OCI-M2 (cell line): ENCODE results near the gene CAMK1D.

Experiments
- DNase-seq: peaks from one replicate; lab custom pipeline; 2025; ENCODE audit not compliant: unreplicated experiment; lab: John Stamatoyannopoulos, UW

The CAMK1D gene

DNA sequence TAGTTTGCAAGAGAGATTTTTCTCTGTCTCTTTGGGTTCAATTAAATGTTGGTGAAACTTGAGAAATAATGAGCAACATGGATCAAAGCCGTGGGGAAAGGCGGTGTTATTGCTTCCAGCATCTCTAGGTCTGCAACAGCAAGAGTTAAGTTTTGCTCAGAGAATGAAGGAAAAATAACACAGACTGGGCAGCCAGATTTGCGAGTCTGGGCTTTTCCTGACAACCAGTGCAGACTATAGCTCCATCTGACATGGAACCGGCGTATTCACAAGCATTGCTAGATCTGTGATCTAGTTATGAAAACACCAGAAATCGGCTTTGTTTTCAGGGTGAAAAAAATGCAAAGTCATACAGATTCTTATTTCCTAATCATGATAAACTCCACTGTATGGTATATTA lies 110.4 kb downstream of the CAMK1D start:
- DNase-seq = no peak

- no peak for DNase-seq
Measured at GRCh38 chr10:12463459-12463838, 114.1 kb downstream of the CAMK1D start.

GRCh38 chr10:12465385-12466136 lies 116.2 kb downstream of the CAMK1D start:
- DNase-seq = no peak

DNA sequence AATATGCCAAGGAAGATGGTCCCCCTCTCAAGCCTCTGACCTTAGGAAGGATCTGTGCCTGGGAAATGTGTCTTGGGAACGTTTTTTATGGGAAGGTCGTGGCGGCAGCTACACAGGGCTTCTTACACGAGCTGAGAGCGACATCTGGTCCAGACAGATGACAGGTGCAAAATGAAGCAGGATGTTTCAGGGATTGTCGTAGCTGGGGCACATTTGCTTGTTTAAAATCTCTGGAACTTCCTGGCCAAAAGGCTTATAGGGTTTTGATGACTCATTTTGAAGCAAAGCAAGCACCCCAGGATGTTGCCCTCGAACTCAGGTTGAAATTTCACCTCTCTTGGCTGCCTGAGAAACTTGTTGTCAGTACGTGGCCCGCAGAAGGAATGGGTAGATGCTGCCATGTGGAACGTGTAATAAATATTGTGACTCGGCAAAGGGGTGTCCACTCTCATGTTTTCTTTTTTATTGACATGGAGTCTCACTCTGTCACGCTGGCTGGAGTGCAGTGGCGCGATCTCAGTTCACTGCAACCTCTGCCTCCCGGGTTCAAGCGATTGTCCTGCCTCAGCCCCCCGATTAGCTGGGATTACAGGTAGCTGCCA lies 117.5 kb downstream of the CAMK1D start:
- DNase-seq = no peak

- DNase-seq = no peak
Measured at GRCh38 chr10:12469345-12469744, 120.0 kb downstream of the CAMK1D start.

DNA sequence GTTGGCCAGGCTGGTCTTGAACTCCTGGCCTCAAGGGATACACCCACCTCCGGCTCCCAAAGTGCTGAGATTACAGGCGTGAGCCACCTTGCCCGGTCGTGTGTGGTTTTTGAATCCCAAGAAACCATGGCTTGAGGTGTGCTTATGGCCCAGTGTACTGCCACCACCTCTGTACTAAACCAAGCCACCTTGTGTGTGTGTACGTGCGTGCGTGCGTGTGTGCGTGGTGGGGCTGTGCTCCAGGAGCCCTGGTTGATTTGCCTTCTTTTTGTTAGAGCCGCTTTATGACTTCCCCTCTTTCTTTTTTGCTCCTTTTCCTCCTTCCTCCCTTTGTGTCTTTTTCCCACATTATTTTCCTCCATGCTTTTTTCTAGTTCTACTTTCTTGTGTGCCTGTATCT lies 121.4 kb downstream of the CAMK1D start:
- DNase-seq = no peak

DNA sequence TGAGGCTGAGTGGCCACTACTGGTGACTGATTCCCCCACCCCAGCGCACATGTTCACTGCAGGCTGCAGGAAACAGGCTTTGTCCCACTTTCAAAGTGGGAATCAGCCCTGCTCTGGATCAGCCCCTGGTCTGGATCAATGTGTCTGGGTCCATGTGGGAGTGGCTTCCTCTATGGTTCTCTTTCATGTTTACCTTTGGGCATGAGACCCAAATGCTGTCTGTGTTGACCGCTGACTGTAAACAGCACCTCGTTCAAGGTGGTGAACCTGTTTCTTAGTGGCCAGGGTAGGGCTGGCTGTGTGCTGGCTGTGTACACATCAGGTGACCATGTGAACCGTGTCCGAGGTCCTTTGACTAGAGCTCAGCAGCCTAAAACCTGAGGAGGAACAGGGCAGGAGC lies 121.8 kb downstream of the CAMK1D start:
- DNase-seq = no peak

GRCh38 chr10:12473491-12473890 lies 124.1 kb downstream of the CAMK1D start:
- DNase-seq = no peak

DNA sequence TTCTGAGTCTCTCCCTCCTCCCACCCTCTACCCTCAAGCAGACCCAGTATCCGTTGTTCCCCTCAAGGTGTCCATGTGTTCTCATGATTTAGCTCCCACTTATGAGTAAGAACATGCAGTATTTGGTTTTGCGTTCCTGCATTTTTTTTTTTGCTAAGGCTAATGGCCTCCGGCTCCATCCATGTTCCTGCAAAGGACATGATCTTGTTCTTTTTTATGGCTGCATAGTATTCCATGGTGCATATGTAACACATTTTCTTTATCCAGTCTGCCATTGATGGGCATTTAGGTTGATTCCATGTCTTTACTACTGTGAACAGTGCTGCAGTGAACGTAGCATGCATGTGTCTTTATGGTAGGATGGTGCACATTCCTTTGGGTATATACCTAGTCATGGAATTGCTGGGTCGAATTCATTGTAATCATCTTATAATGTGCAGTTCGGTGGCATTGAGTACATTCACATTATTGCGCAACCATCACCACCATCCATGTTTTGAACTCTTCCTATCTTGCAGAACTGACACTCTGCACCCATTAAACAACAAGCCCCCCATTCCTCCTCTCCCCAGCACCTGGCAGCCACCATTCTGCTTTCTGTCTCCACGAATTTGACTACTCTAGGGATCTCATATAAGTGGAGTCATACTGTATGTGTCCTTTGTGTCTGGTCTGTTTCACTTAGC lies 125.5 kb downstream of the CAMK1D start:
- DNase-seq = no peak

DNA sequence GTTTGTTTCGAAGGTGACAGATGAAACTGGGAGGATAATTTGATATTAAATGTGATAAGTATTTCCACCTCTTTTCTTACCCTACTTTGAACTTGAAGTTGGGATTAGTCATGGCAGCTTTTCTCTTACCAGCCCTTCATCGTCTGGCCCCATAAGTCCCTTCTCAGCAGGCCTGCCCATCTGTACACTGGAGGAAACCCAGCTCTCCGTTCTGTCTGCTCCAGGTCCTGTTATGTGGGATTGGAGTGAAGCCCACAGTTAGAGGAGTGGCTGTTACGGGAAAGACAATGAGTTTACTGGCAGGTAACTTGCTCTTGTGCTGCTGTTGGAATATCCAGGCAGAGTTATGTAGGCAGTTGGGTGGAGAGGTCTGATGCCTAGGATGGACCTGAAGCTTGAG lies 127.3 kb downstream of the CAMK1D start:
- no peak for DNase-seq

DNA sequence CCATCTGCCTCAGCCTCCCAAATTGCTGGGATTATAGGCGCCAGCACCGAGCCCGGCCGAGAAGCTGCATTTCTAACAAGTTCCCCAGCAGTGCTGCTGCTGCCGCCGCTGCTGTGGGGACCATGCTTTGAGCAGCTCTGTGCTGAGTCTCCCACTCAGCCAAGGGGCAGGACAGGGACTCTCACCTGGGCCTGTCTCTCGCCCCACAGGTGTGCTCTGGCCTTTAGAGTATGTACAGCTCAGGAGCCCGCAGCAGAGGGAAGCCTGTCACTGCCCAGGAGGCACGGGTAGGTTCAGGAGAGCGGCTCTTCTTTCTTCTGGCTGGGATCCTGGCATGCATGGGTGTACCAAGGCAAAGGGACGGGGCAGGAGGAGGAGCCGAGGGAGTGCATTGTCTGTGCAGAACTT lies 130.1 kb downstream of the CAMK1D start:
- DNase-seq = no peak

DNA sequence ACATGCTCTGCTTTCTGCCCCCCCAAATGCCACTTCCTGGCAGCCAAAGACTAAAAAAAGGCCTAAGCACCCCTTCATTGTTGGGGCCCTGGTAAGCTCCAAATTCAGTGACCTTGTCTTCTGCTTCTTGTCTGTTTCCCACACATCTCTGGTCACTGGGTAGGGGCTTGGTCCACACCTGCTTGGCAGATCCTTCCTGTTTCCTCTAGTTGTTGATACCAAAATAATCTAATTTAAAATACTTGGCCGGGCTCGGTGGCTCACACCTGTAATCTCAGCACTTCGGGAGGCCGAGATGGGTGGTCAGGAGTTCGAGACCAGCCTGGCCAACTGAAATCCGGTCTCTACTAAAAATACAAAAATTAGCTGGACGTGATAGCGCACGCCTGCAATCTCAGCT lies 130.6 kb downstream of the CAMK1D start:
- DNase-seq = no peak

DNA sequence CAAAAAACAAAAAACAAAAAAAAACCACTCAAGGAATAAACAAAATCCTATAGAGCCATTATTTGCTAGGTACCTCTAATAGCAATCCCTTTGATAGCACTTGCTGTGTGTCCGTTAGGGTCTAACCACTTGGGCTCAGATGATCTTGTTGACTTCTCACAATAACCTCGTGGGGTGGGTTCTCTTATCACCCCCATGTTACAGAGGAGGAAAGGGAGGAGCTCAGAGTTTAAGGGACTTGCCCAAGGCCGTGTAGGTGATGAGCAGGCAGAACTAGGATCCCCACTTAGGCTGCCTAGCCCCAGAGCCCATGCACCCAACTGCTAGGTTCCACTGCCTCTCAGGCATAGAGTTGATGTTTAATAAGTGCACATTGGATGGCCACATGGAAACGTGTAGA lies 131.1 kb downstream of the CAMK1D start:
- DNase-seq = no peak

- DNase-seq = no peak
Measured at GRCh38 chr10:12481924-12482323, 132.6 kb downstream of the CAMK1D start.

DNA sequence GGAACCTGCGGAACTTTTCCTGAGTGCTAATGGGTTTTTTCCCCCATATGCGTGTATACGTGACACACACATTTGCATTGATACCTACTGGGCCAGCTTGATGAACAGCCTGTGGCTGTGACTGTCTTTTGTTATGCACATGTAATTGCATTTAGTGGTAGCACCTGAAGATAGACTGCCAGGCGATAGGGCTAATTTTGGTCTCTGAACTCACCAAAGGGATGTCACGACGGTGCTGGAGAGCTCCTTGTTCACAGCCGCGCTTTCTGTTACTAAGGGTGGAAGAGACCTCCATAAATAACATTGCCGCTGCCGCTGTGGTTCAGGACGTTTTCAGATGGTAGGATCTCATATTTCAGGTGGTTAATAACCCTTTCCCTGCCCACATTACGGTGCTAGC lies 133.2 kb downstream of the CAMK1D start:
- no peak for DNase-seq

DNA sequence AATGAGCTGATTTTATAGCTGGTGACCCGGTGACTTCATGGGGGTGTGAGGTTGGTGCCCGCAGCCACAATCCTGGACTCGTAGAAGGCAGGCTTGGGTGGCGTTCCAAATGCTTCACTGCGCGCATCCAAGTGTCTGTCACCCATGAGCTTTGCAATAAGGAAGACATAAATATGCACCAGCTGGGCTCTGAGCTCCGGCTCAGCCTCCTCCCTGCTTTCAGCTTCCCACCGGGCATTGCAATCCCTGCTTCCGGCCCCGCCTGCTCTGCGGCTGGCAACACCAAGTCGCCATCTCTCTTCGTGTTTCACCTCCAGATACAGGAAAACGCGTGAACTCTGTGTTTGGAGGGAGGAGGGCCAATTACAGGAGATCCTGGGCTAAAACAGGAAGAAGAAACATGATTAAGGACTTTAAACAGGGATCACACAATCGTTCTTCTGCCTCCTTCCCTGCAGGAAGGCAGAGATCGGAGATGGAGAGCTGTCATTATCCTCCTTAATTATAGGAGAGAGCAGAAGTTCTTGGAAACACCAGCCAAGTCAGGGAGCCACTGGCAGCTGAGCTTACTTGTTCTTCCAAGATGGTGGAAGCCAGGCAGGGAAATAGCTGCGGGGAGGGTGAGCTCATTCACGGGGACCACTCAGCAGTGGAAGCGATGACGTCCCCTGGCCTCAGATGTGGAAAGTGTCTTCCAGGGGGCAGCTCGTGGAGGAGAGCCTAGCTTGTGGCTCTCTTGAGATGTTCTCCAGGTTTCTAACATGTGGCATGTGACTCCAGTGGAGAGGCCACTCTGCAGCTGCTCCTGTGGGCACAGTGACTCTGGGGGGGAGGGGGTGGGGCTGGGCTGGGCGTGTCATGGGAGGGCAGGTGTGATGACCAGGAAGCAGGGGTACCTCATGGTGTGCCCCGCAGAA lies 134.9 kb downstream of the CAMK1D start:
- DNase-seq = no peak

- DNase-seq = no peak
Measured at GRCh38 chr10:12484941-12485805, 135.8 kb downstream of the CAMK1D start.

DNA sequence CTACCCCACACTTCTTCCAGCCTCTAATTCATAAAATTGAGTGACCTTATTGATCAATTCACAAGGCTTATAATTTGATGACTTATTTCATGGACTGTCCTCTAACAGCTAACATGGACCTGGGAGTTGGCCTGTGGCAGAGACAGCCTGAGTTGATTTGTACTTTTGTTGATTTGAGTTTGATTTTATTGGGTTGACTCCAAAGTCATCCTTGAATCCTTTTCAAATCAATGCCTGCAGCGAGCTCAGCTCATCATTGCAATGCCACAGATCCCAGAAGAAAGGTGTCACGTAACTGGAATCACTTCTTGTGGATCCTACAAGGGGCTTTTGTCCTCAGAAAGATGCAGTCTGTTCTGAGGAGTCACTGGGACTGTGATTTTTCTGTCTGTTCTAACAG lies 138.0 kb downstream of the CAMK1D start:
- no peak for DNase-seq

GRCh38 chr10:12488626-12489025 lies 139.3 kb downstream of the CAMK1D start:
- no peak for DNase-seq

DNA sequence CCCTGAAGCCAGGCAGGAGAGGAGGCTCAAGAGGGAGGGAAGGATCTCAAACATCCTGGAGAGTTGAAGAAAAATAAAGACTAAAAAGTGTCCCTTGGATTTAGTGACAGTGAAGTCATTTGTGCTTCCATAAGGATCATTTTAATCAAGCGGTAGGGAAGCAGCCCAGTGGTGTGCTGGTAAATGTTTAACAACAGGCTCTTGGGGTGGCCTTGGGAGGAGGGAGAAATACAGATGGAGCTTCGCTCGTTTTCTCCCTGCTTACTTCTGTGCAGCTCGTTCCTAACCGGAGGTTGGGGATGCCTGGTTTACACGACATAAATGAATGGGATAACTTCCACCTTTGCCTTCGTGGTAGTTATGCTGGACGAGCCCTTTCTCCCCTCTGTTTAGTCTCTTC lies 140.0 kb downstream of the CAMK1D start:
- no peak for DNase-seq
